IMR-90 (cell line): ENCODE results near the gene ZNF512B. TPM values are rescaled to one million over a fixed set of nuclear protein-coding genes. Genes with fewer than 3 reads are reported as not detected.
A peak's percentile ranks its signal among the peaks of the same experiment; 100 is the strongest.

Experiments
- ATAC-seq: fragments of 200-7000 bp; cut with Tn5 transposase; 2 replicates; pipeline ENCODE4 v1.9.1; 2020; ENCODE audit warnings: low read depth, mild to moderate bottlenecking, moderate library complexity
- BruUV-seq: library from RNA; stranded (reverse); fragments of 400-500 nt; replicated peaks from 2 replicates; lab custom pipeline; 2021; lab: Mats Ljungman, UMichigan
- CTCF ChIA-PET: fragments of 300-600 bp; formaldehyde crosslinking; extraction: SDS; loops from one replicate; lab custom pipeline; 2021; ENCODE audit warnings: antibody characterized with exemption; lab: Yijun Ruan, JAX
- POLR2A ChIA-PET: fragments of 300-600 bp; sonication (Branson Sonifier 250); formaldehyde crosslinking; loops from one replicate; lab custom pipeline; 2022; ENCODE audit warnings: antibody characterized with exemption; ENCODE audit not compliant: unreplicated experiment; lab: Charles Lee
- DNase-seq: peaks from one replicate; pipeline ENCODE4 v3.0.0; 2013
- H2AFZ ChIP-seq: replicated peaks from 2 replicates; pipeline ENCODE3; 2013; ENCODE audit warnings: low read length, mild to moderate bottlenecking; ENCODE audit not compliant: poor library complexity
- H2AK5ac ChIP-seq: 2 replicates; pipeline ENCODE4 v1.6.1; 2013; ENCODE audit warnings: low read depth, low read length, inconsistent platforms
- H2AK9ac ChIP-seq: replicated peaks from 2 replicates; pipeline ENCODE3; 2013; ENCODE audit warnings: mild to moderate bottlenecking, low read depth, low read length, moderate library complexity; ENCODE audit not compliant: poor library complexity
- H2BK120ac ChIP-seq: 2 replicates; pipeline ENCODE4 v1.6.1; 2013; ENCODE audit warnings: low read depth, low read length, inconsistent platforms
- H2BK15ac ChIP-seq: 3 replicates; pipeline ENCODE4 v1.6.1; 2013; ENCODE audit warnings: low read depth, low read length, inconsistent platforms
- H2BK20ac ChIP-seq: 2 replicates; pipeline ENCODE4 v1.6.1; 2013; ENCODE audit warnings: low read depth, mild to moderate bottlenecking, inconsistent platforms, low read length, moderate library complexity
- H2BK5ac ChIP-seq: 2 replicates; pipeline ENCODE4 v1.6.1; 2013; ENCODE audit warnings: mild to moderate bottlenecking, low read depth, low read length, inconsistent platforms; ENCODE audit not compliant: poor library complexity, severe bottlenecking
- H3K14ac ChIP-seq: replicated peaks from 2 replicates; pipeline ENCODE4 v1.6.1; 2013; ENCODE audit warnings: low read depth, low read length, inconsistent platforms
- H3K18ac ChIP-seq: 2 replicates; pipeline ENCODE4 v1.6.1; 2013; ENCODE audit warnings: low read depth, low read length, control low read depth
- H3K23ac ChIP-seq: 2 replicates; pipeline ENCODE4 v1.6.1; 2013; ENCODE audit warnings: low read depth, low read length, inconsistent platforms
- H3K27ac ChIP-seq: 2 replicates; pipeline ENCODE4 v1.5.1; 2013; ENCODE audit warnings: mild to moderate bottlenecking, control low read depth, low read length; ENCODE audit not compliant: insufficient read depth
- H3K27me3 ChIP-seq: 2 replicates; pipeline ENCODE4 v1.6.1; 2013; ENCODE audit warnings: low read length; ENCODE audit not compliant: control insufficient read depth, insufficient read depth
- H3K36me3 ChIP-seq: 2 replicates; pipeline ENCODE4 v1.6.1; 2013; ENCODE audit warnings: low read length, mixed read lengths; ENCODE audit not compliant: control insufficient read depth, insufficient read depth
- H3K4ac ChIP-seq: 2 replicates; pipeline ENCODE4 v1.6.1; 2013; ENCODE audit warnings: low read depth, low read length, inconsistent platforms
- H3K4me1 ChIP-seq: 2 replicates; pipeline ENCODE4 v1.6.1; 2013; ENCODE audit warnings: low read length, mixed read lengths; ENCODE audit not compliant: control insufficient read depth, insufficient read depth
- H3K4me2 ChIP-seq: 2 replicates; pipeline ENCODE4 v1.6.1; 2013; ENCODE audit warnings: low read depth, mild to moderate bottlenecking, control low read depth, low read length, moderate library complexity
- H3K4me3 ChIP-seq: 2 replicates; pipeline ENCODE4 v1.5.1; 2013; ENCODE audit warnings: low read depth, mild to moderate bottlenecking, control low read depth, low read length, moderate library complexity; ENCODE audit not compliant: insufficient read depth
- H3K56ac ChIP-seq: 2 replicates; pipeline ENCODE4 v1.6.1; 2013; ENCODE audit warnings: low read length, inconsistent platforms; ENCODE audit not compliant: insufficient read depth; ENCODE audit errors: extremely low read depth
- H3K79me1 ChIP-seq, 2 experiments: 2 replicates each; pipeline ENCODE4 v1.6.1; 2013; ENCODE audit warnings: low read length in 2 of 2, inconsistent platforms in 1 of 2, low read depth in 1 of 2
- H3K9ac ChIP-seq: 2 replicates; pipeline ENCODE4 v1.6.1; 2013; ENCODE audit warnings: low read depth, low read length, control low read depth
- H3K9me1 ChIP-seq: 2 replicates; pipeline ENCODE4 v1.6.1; 2013; ENCODE audit warnings: low read length, inconsistent platforms; ENCODE audit not compliant: insufficient read depth
- H3K9me3 ChIP-seq: 2 replicates; pipeline ENCODE4 v1.6.1; 2013; ENCODE audit warnings: low read length; ENCODE audit not compliant: control insufficient read depth, insufficient read depth
- H4K20me1 ChIP-seq: 2 replicates; pipeline ENCODE4 v1.6.1; 2013; ENCODE audit warnings: low read length, inconsistent platforms; ENCODE audit not compliant: insufficient read depth
- H4K5ac ChIP-seq: 2 replicates; pipeline ENCODE4 v1.6.1; 2013; ENCODE audit warnings: mild to moderate bottlenecking, low read depth, low read length, control low read depth
- H4K8ac ChIP-seq, 2 experiments: 2 replicates each; pipeline ENCODE4 v1.6.1; 2013; ENCODE audit warnings: low read depth in 2 of 2, low read length in 2 of 2, control low read depth in 1 of 2, inconsistent platforms in 1 of 2
- H4K91ac ChIP-seq: 2 replicates; pipeline ENCODE4 v1.6.1; 2013; ENCODE audit warnings: low read depth, low read length, inconsistent platforms; ENCODE audit not compliant: insufficient read depth
- MAZ ChIP-seq: IDR thresholded peaks from 2 replicates; pipeline ENCODE4 v1.6.1; 2012; ENCODE audit warnings: low read depth, mild to moderate bottlenecking, low read length, improper control_type of control experiment, moderate library complexity, borderline replicate concordance
- NFE2L2 ChIP-seq: fragments of 150-350 bp; IDR thresholded peaks from 2 replicates; pipeline ENCODE4 v1.6.1; 2016; ENCODE audit warnings: low read depth, mild to moderate bottlenecking, low read length
- SMC3 ChIP-seq: fragments of 150-350 bp; IDR thresholded peaks from 2 replicates; pipeline ENCODE4 v1.6.1; 2016; ENCODE audit warnings: low read depth, mild to moderate bottlenecking, antibody characterized with exemption, low read length, moderate library complexity
- WGBS, 2 experiments: methylation state at CpG; one replicate each; pipeline versions ENCODE4 v1.1.5 to v1.1.7; 2013; ENCODE audit warnings: missing lambda C conversion rate in 2 of 2; ENCODE audit not compliant: insufficient read length in 1 of 2; ENCODE audit errors: extremely low coverage in 2 of 2; 5-methylcytosine and 5-hydroxymethylcytosine counted together
- dilution Hi-C: fragments of 300-500 bp; cut with HindIII; formaldehyde crosslinking; loops from one replicate; pipeline ENCODE4 v1.14.3; 2018; ENCODE audit warnings: low sequenced_read_pairs; ENCODE audit not compliant: unreplicated experiment
- in situ Hi-C: fragments of 300-500 bp; cut with MboI; formaldehyde crosslinking; loops from 3 replicates; pipeline ENCODE4 v1.14.3; 2019; ENCODE audit warnings: low sequenced_read_pairs, inconsistent platforms, mixed read lengths
- intact Hi-C: fragments of 100-400 bp; cut with micrococcal nuclease; formaldehyde crosslinking; loops from 2 replicates; pipeline ENCODE4 v1.10.0; 2022
- polyA plus RNA-seq, 3 experiments: library from polyadenylated mRNA; depleted of rRNA; stranded (reverse); fragments of >200 nt; gene quantifications; 2 replicates each; pipeline ENCODE4 v1.2.3, GENCODE V29; 2012; ENCODE audit warnings: low replicate concordance in 1 of 3
- total RNA-seq: library from RNA; depleted of rRNA; stranded (reverse); fragments of >200 nt; gene quantifications from 2 replicates; pipeline ENCODE4 v1.2.3, GENCODE V29; 2012

The ZNF512B gene
- total and polyA plus RNA-seq, 2 of the 4 experiments (the other 2 are of a cell fraction) = 6.5 to 15.6 TPM

GRCh38 chr20:63956664-63957003, 13.1 kb downstream of the ZNF512B start:
- in situ Hi-C loops (no loop called here), dilution Hi-C loops (no loop called here), intact Hi-C loops (loop anchor here (5.0 kb wide), 1 partner anchor 419 kb away; the partner anchor contains the start of gene PTK6)
- no peak overlapping the region for H2BK15ac ChIP-seq
- H3K36me3 ChIP-seq = peaks cover 23% of the 10 kb centered on the region; the same call in 1 of the 2 replicates
- no peak overlapping the region for H3K18ac ChIP-seq
- POLR2A ChIA-PET = interaction anchor here (0.6 to 0.7 kb wide), 2 partner anchors 12 to 298 kb away, joined by 3 read pairs; no protein-coding TSS in a partner anchor
- peak overlapping the region; percentile 72 for H3K4me2 ChIP-seq
- H2AK5ac ChIP-seq = no peak overlapping the region
- peaks cover 3 to 38% of the 10 kb centered on the region in 2 experiments; a peak in 2 of 4 replicates for H3K79me1 ChIP-seq
- H3K9ac ChIP-seq = peak overlapping the region; percentile 21; the same call in 1 of the 2 replicates
- ATAC-seq = peak; percentile 8; the same call in 1 of the 2 replicates
- peak overlapping the region; percentile 31 for H3K27ac ChIP-seq
- no peak for DNase-seq
- H4K91ac ChIP-seq = no peak overlapping the region; the same call in 1 of the 2 replicates
- peak overlapping the region; percentile 37 for H3K4me3 ChIP-seq
- H3K23ac ChIP-seq = no peak overlapping the region
- peak overlapping the region; percentile 81 for H2AFZ ChIP-seq
- H3K4me1 ChIP-seq = peaks cover 20% of the 10 kb centered on the region
- H3K56ac ChIP-seq = no peak overlapping the region
- WGBS, 2 experiments = no CpG with 5 or more reads among the region's 15 CpGs
- H3K14ac ChIP-seq = no peak overlapping the region; the same call in 1 of the 2 replicates
- CTCF ChIA-PET = interaction anchor here (0.6 to 1.2 kb wide), 2 partner anchors 17 to 99 kb away, joined by 3 read pairs; no protein-coding TSS in a partner anchor
- TF ChIP-seq SMC3 = no peak
- TF ChIP-seq NFE2L2 = no peak
- no peak for TF ChIP-seq MAZ
- 0 out of 2 replicates have a peak overlapping the region, but pooled peaks have one; percentile 12 for H3K4ac ChIP-seq
- H2BK20ac ChIP-seq = no peak overlapping the region
- H3K9me3 ChIP-seq = no peaks in the 10 kb centered on the region
- H3K27me3 ChIP-seq = no peaks in the 10 kb centered on the region
- peaks cover 28% of the 10 kb centered on the region for H4K20me1 ChIP-seq
- H4K8ac ChIP-seq = peak overlapping the region in 1 of 2 experiments; percentile 80; a peak in 2 of 4 replicates
- H2BK120ac ChIP-seq = no peak overlapping the region
- peaks cover 12% of the 10 kb centered on the region for H3K9me1 ChIP-seq
- no TSS peak for BruUV-seq
- no peak overlapping the region for H4K5ac ChIP-seq
- peak overlapping the region; percentile 96 for H2AK9ac ChIP-seq
- H2BK5ac ChIP-seq = peak overlapping the region; percentile 54
